Measurements from ENCODE around the gene GFOD1. TPM values are rescaled to one million over a fixed set of nuclear protein-coding genes. Genes with fewer than 3 reads are reported as not detected.

GFOD1 gene
- total RNA-seq, 2 experiments from 2014 or later, result 22.6 to 35.0 TPM

GRCh38 chr6:13515912-13516311, 28.5 kb upstream of the GFOD1 start:
- TF ChIP-seq EZH2phosphoT487 (IDR thresholded peaks at IDR 0.05; ENCODE audit: borderline replicate concordance, low read depth, low read length) (no peak), CTCF (conservative IDR thresholded peaks at IDR 0.05; ENCODE audit: low read length) (no peak)
- Histone ChIP-seq H3K36me3 (ENCODE audit: insufficient read depth, low read length) (no peaks in the 10 kb centered on the region), H3K9me3 (ENCODE audit: low read length) (0 out of 2 replicates have a peak, but pooled peaks cover 4% of the 10 kb centered on the region), H4K20me1 (ENCODE audit: insufficient read depth, low read length) (no peaks in the 10 kb centered on the region), H3K9me2 (ENCODE audit: insufficient read depth, low read length) (no peaks in the 10 kb centered on the region), H3K79me2 (ENCODE audit: insufficient read depth, low read depth, low read length) (no peaks in the 10 kb centered on the region), H3K4me1 (ENCODE audit: insufficient read depth, low read length, poor library complexity, severe bottlenecking) (peaks cover 9% of the 10 kb centered on the region), H3K4me3 (ENCODE audit: low read depth, low read length, poor library complexity, severe bottlenecking) (no peak overlapping the region), H2AFZ (ENCODE audit: low read length) (no peak overlapping the region), H3K27ac (ENCODE audit: low read depth, low read length, poor library complexity, severe bottlenecking) (no peak overlapping the region), H3K4me2 (ENCODE audit: low read length) (no peak overlapping the region)
- no peak for DNase-seq (ENCODE audit: low spot score)
- BruUV-seq (replicated peaks), result no TSS peak
- POLR2A ChIA-PET, result interaction anchor here (1.4 kb wide), 1 partner anchor 9 kb away, joined by 4 read pairs; no protein-coding TSS in a partner anchor
- intact Hi-C loops (cut with micrococcal nuclease; ENCODE audit: unreplicated experiment), result no loop called here
- CTCF ChIA-PET (ENCODE audit: unreplicated experiment), result no interaction called here

GRCh38 chr6:13513626-13514502, 26.5 kb upstream of the GFOD1 start:
- ChIA-PET CTCF (ENCODE audit: unreplicated experiment) (no interaction called here), POLR2A (interaction anchor here (1.0 kb wide), 1 partner anchor 9 kb away, joined by 4 read pairs; no protein-coding TSS in a partner anchor)
- H4K20me1 ChIP-seq (ENCODE audit: insufficient read depth, low read length), result no peaks in the 10 kb centered on the region
- no peaks in the 10 kb centered on the region for H3K79me2 ChIP-seq (ENCODE audit: insufficient read depth, low read depth, low read length)
- no peak overlapping the region for H3K4me2 ChIP-seq (ENCODE audit: low read length)
- no peak for DNase-seq (ENCODE audit: low spot score)
- no peak for TF ChIP-seq CTCF (conservative IDR thresholded peaks at IDR 0.05; ENCODE audit: low read length)
- TF ChIP-seq EZH2phosphoT487 (IDR thresholded peaks at IDR 0.05; ENCODE audit: borderline replicate concordance, low read depth, low read length), result no peak
- no peak overlapping the region for H2AFZ ChIP-seq (ENCODE audit: low read length)
- H3K4me1 ChIP-seq (ENCODE audit: insufficient read depth, low read length, poor library complexity, severe bottlenecking), result peaks cover 15% of the 10 kb centered on the region
- no peak overlapping the region for H3K27ac ChIP-seq (ENCODE audit: low read depth, low read length, poor library complexity, severe bottlenecking)
- no peak overlapping the region for H3K4me3 ChIP-seq (ENCODE audit: low read depth, low read length, poor library complexity, severe bottlenecking)
- H3K9me3 ChIP-seq (ENCODE audit: low read length), result 0 out of 2 replicates have a peak, but pooled peaks cover 4% of the 10 kb centered on the region
- no peaks in the 10 kb centered on the region for H3K36me3 ChIP-seq (ENCODE audit: insufficient read depth, low read length)
- intact Hi-C loops (cut with micrococcal nuclease; ENCODE audit: unreplicated experiment), result no loop called here
- no peaks in the 10 kb centered on the region for H3K9me2 ChIP-seq (ENCODE audit: insufficient read depth, low read length)
- no TSS peak for BruUV-seq (replicated peaks)

- no TSS peak for BruUV-seq (replicated peaks)
- H3K4me1 ChIP-seq (ENCODE audit: insufficient read depth, low read length, poor library complexity, severe bottlenecking), result peaks cover 18% of the 10 kb centered on the region
- no peak overlapping the region for H2AFZ ChIP-seq (ENCODE audit: low read length)
- ChIA-PET CTCF (ENCODE audit: unreplicated experiment) (interaction anchor here (0.6 kb wide), 1 partner anchor 14 kb away, joined by 3 read pairs; no protein-coding TSS in a partner anchor), POLR2A (interaction anchor here (0.6 to 1.0 kb wide), 3 partner anchors 8 to 20 kb away, joined by 3 to 4 read pairs (median 4); no protein-coding TSS in a partner anchor)
- intact Hi-C loops (cut with micrococcal nuclease; ENCODE audit: unreplicated experiment), result no loop called here
- H3K79me2 ChIP-seq (ENCODE audit: insufficient read depth, low read depth, low read length), result no peaks in the 10 kb centered on the region
- no peaks in the 10 kb centered on the region for H3K36me3 ChIP-seq (ENCODE audit: insufficient read depth, low read length)
- no peak overlapping the region for H3K4me2 ChIP-seq (ENCODE audit: low read length)
- no peaks in the 10 kb centered on the region for H3K9me2 ChIP-seq (ENCODE audit: insufficient read depth, low read length)
- no peak for TF ChIP-seq EZH2phosphoT487 (IDR thresholded peaks at IDR 0.05; ENCODE audit: borderline replicate concordance, low read depth, low read length)
- TF ChIP-seq CTCF (conservative IDR thresholded peaks at IDR 0.05; ENCODE audit: low read length), result no peak
- DNase-seq (ENCODE audit: low spot score), result no peak
- 0 out of 2 replicates have a peak, but pooled peaks cover 4% of the 10 kb centered on the region for H3K9me3 ChIP-seq (ENCODE audit: low read length)
- H3K27ac ChIP-seq (ENCODE audit: low read depth, low read length, poor library complexity, severe bottlenecking), result no peak overlapping the region
- H3K4me3 ChIP-seq (ENCODE audit: low read depth, low read length, poor library complexity, severe bottlenecking), result no peak overlapping the region
- H4K20me1 ChIP-seq (ENCODE audit: insufficient read depth, low read length), result no peaks in the 10 kb centered on the region
Observed at GRCh38 chr6:13512900-13513299, 25.5 kb upstream of the GFOD1 start.

Data from OCI-LY7 (cell line).